ENCODE results near the gene OIP5. TPM values are rescaled to one million over a fixed set of nuclear protein-coding genes. Genes with fewer than 3 reads are reported as not detected.
"Not testable (repeated sequence)": the region's sequence is repeated elsewhere in the genome, so short reads cannot be mapped to it uniquely, and the experiment has no call there.

Gene OIP5
- total RNA-seq, 1 experiment from 2014 or later, result 33.7 TPM

GRCh38 chr15:41284427-41285177, 47.8 kb downstream of the OIP5 start:
- Histone ChIP-seq H3K27me3 (no peaks in the 10 kb centered on the region), H3K9me3 (replicated peaks) (no peaks in the 10 kb centered on the region), H3K27ac (peak overlapping the region; percentile 78), H3K4me1 (no peaks in the 10 kb centered on the region), H3K36me3 (peaks cover 40% of the 10 kb centered on the region), H3K4me3 (peak overlapping the region; percentile 81)
- DNase-seq, result peak; percentile 20 to 48

- peaks cover 35% of the 10 kb centered on the region for H3K36me3 ChIP-seq
- peak overlapping the region; percentile 81 for H3K4me3 ChIP-seq
- no peaks in the 10 kb centered on the region for H3K4me1 ChIP-seq
- no peaks in the 10 kb centered on the region for H3K9me3 ChIP-seq (replicated peaks)
- peak; percentile 99 for DNase-seq
- H3K27ac ChIP-seq, result peak overlapping the region; percentile 78
- H3K27me3 ChIP-seq, result no peaks in the 10 kb centered on the region
These were observed 48.6 kb downstream of the OIP5 start for GRCh38 chr15:41283653-41284426.

GRCh38 chr15:41282980-41283652, 49.3 kb downstream of the OIP5 start:
- Histone ChIP-seq H3K36me3 (peaks cover 27% of the 10 kb centered on the region), H3K27ac (peak overlapping the region; percentile 78), H3K4me3 (peak overlapping the region; percentile 81)
- H3K27me3 ChIP-seq; H3K9me3 ChIP-seq (replicated peaks); H3K4me1 ChIP-seq: not testable (repeated sequence)
- DNase-seq, result peak in 1 of 2 experiments; percentile 15

GRCh38 chr15:41282436-41282835, 50.0 kb downstream of the OIP5 start:
- DNase-seq; H3K27me3 ChIP-seq; H3K27ac ChIP-seq; H3K4me3 ChIP-seq; H3K9me3 ChIP-seq (replicated peaks); H3K4me1 ChIP-seq: not testable (repeated sequence)
- peaks cover 22% of the 10 kb centered on the region for H3K36me3 ChIP-seq

GRCh38 chr15:41281236-41281635, 51.2 kb downstream of the OIP5 start:
- Histone ChIP-seq H3K27me3 (no peaks in the 10 kb centered on the region), H3K36me3 (peaks cover 11% of the 10 kb centered on the region), H3K9me3 (replicated peaks) (no peaks in the 10 kb centered on the region), H3K4me1 (no peaks in the 10 kb centered on the region), H3K4me3 (no peak overlapping the region), H3K27ac (no peak overlapping the region)
- no peak for DNase-seq

- Histone ChIP-seq H3K4me1 (no peaks in the 10 kb centered on the region), H3K27me3 (no peaks in the 10 kb centered on the region), H3K9me3 (replicated peaks) (no peaks in the 10 kb centered on the region), H3K4me3 (no peak overlapping the region), H3K27ac (no peak overlapping the region), H3K36me3 (no peaks in the 10 kb centered on the region)
- DNase-seq, result no peak
These were observed 52.7 kb downstream of the OIP5 start for GRCh38 chr15:41279535-41280283.

GRCh38 chr15:41278319-41278718, 54.1 kb downstream of the OIP5 start:
- no peaks in the 10 kb centered on the region for H3K36me3 ChIP-seq
- no peak overlapping the region for H3K27ac ChIP-seq
- DNase-seq, result no peak
- H3K4me1 ChIP-seq, result no peaks in the 10 kb centered on the region
- no peak overlapping the region for H3K4me3 ChIP-seq
- H3K27me3 ChIP-seq, result no peaks in the 10 kb centered on the region
- no peaks in the 10 kb centered on the region for H3K9me3 ChIP-seq (replicated peaks)

GRCh38 chr15:41276831-41277230, 55.6 kb downstream of the OIP5 start:
- DNase-seq, result no peak
- no peak overlapping the region for H3K4me3 ChIP-seq
- H3K27ac ChIP-seq, result no peak overlapping the region
- no peaks in the 10 kb centered on the region for H3K4me1 ChIP-seq
- no peaks in the 10 kb centered on the region for H3K9me3 ChIP-seq (replicated peaks)
- no peaks in the 10 kb centered on the region for H3K36me3 ChIP-seq
- H3K27me3 ChIP-seq, result no peaks in the 10 kb centered on the region

GRCh38 chr15:41269887-41270286, 62.5 kb downstream of the OIP5 start:
- Histone ChIP-seq H3K9me3 (replicated peaks) (no peaks in the 10 kb centered on the region), H3K36me3 (peaks cover 11% of the 10 kb centered on the region), H3K27ac (peak overlapping the region; percentile 69), H3K4me1 (peaks cover 16% of the 10 kb centered on the region), H3K4me3 (no peak overlapping the region; the same call in 1 of the 2 replicates), H3K27me3 (no peaks in the 10 kb centered on the region)
- DNase-seq, result peak; percentile 8 to 55

- H3K27ac ChIP-seq, result no peak overlapping the region
- no peaks in the 10 kb centered on the region for H3K27me3 ChIP-seq
- no peak for DNase-seq
- no peaks in the 10 kb centered on the region for H3K9me3 ChIP-seq (replicated peaks)
- H3K4me1 ChIP-seq, result peaks cover 2% of the 10 kb centered on the region; the same call in 1 of the 2 replicates
- H3K4me3 ChIP-seq, result no peak overlapping the region
- H3K36me3 ChIP-seq, result peaks cover 22% of the 10 kb centered on the region
These were observed 68.5 kb downstream of the OIP5 start for GRCh38 chr15:41263891-41264351.

GRCh38 chr15:41262571-41262970, 69.8 kb downstream of the OIP5 start:
- Histone ChIP-seq H3K27me3 (no peaks in the 10 kb centered on the region), H3K27ac (no peak overlapping the region), H3K4me1 (no peaks in the 10 kb centered on the region), H3K4me3 (no peak overlapping the region), H3K36me3 (peaks cover 22% of the 10 kb centered on the region), H3K9me3 (replicated peaks) (no peaks in the 10 kb centered on the region)
- DNase-seq, result no peak

GRCh38 chr15:41260924-41261323, 71.5 kb downstream of the OIP5 start:
- H3K4me3 ChIP-seq, result not testable (repeated sequence)

GRCh38 chr15:41259546-41260189, 72.7 kb downstream of the OIP5 start:
- H3K9me3 ChIP-seq (replicated peaks), result no peaks in the 10 kb centered on the region
- no peaks in the 10 kb centered on the region for H3K4me1 ChIP-seq
- peaks cover 17% of the 10 kb centered on the region for H3K36me3 ChIP-seq
- DNase-seq, result no peak
- H3K4me3 ChIP-seq, result no peak overlapping the region
- no peaks in the 10 kb centered on the region for H3K27me3 ChIP-seq
- no peak overlapping the region for H3K27ac ChIP-seq

More at GRCh38 chr15:41260924-41261323, 71.5 kb downstream of the OIP5 start:
- H3K4me1 ChIP-seq; H3K27ac ChIP-seq; H3K27me3 ChIP-seq; H3K9me3 ChIP-seq (replicated peaks); DNase-seq: not testable (repeated sequence)
- H3K36me3 ChIP-seq, result peaks cover 21% of the 10 kb centered on the region

All from SJCRH30 (cell line).